Endometrial microvascular endothelial cells (primary cell): ENCODE data around the gene KIAA1958. TPM values are rescaled to one million over a fixed set of nuclear protein-coding genes. Genes with fewer than 3 reads are reported as not detected.
"Not testable (repeated sequence)": the region's sequence is repeated elsewhere in the genome, so short reads cannot be mapped to it uniquely, and the experiment has no call there.

Source experiments
- in situ Hi-C: cut with HindIII; loops from 2 replicates; pipeline ENCODE4 v1.10.0; 2017; ENCODE audit warnings: low sequenced_read_pairs, low pct_unique_long_range_greater_than_20kb; ENCODE audit errors: inconsistent ontology term
- total RNA-seq: library from RNA; depleted of rRNA; stranded (reverse); fragments of >200 nt; gene quantifications from one replicate; pipeline ENCODE4 v1.2.3, GENCODE V29; 2015; ENCODE audit errors: inconsistent ontology term

KIAA1958 gene
- total RNA-seq, 1 donor from 2014 or later: 0.46 TPM

- in situ Hi-C loops: not testable (repeated sequence)
Measured at GRCh38 chr9:112512377-112512776, 25.8 kb downstream of the KIAA1958 start.

GRCh38 chr9:112516769-112517168 is 30.1 kb downstream of the KIAA1958 start:
- in situ Hi-C loops: no loop called here

- in situ Hi-C loops: no loop called here
Measured at GRCh38 chr9:112520069-112520468, 33.4 kb downstream of the KIAA1958 start.

- in situ Hi-C loops: no loop called here
Measured at GRCh38 chr9:112520656-112521055, 34.0 kb downstream of the KIAA1958 start.

GRCh38 chr9:112526973-112527372 is 40.3 kb downstream of the KIAA1958 start:
- in situ Hi-C loops: no loop called here

- in situ Hi-C loops: no loop called here
Measured at GRCh38 chr9:112527959-112528358, 41.3 kb downstream of the KIAA1958 start.

- in situ Hi-C loops: no loop called here
Measured at GRCh38 chr9:112529316-112529715, 42.7 kb downstream of the KIAA1958 start.

- in situ Hi-C loops: no loop called here
Measured at GRCh38 chr9:112530751-112531205, 44.2 kb downstream of the KIAA1958 start.

- in situ Hi-C loops: no loop called here
Measured at GRCh38 chr9:112531666-112532282, 45.1 kb downstream of the KIAA1958 start.

GRCh38 chr9:112532427-112532826 is 45.8 kb downstream of the KIAA1958 start:
- in situ Hi-C loops: no loop called here

- in situ Hi-C loops: no loop called here
Measured at GRCh38 chr9:112533660-112534059, 47.0 kb downstream of the KIAA1958 start.

- in situ Hi-C loops: no loop called here
Measured at GRCh38 chr9:112535301-112535700, 48.7 kb downstream of the KIAA1958 start.

GRCh38 chr9:112535811-112536210 is 49.2 kb downstream of the KIAA1958 start:
- in situ Hi-C loops: no loop called here

GRCh38 chr9:112537561-112537960 is 50.9 kb downstream of the KIAA1958 start:
- in situ Hi-C loops: no loop called here

GRCh38 chr9:112540800-112541199 is 54.2 kb downstream of the KIAA1958 start:
- in situ Hi-C loops: no loop called here

- in situ Hi-C loops: no loop called here
Measured at GRCh38 chr9:112541685-112542084, 55.1 kb downstream of the KIAA1958 start.

- in situ Hi-C loops: no loop called here
Measured at GRCh38 chr9:112542593-112543292, 56.1 kb downstream of the KIAA1958 start.

- in situ Hi-C loops: no loop called here
Measured at GRCh38 chr9:112544477-112544876, 57.9 kb downstream of the KIAA1958 start.

GRCh38 chr9:112545237-112545636 is 58.6 kb downstream of the KIAA1958 start:
- in situ Hi-C loops: no loop called here

- in situ Hi-C loops: no loop called here
Measured at GRCh38 chr9:112546149-112547012, 59.8 kb downstream of the KIAA1958 start.
